HG02885 (cell line): ENCODE results near the gene LSM4.

Source experiments
- ATAC-seq: cut with Tn5 transposase; IDR thresholded peaks from one replicate; pipeline ENCODE4 v1.9.1; 2021; ENCODE audit warnings: mild to moderate bottlenecking; ENCODE audit not compliant: unreplicated experiment, poor library complexity

LSM4 gene

GRCh38 chr19:18261474-18261873, 61.4 kb downstream of the LSM4 start:
- no peak for ATAC-seq

GRCh38 chr19:18259893-18260292, 63.0 kb downstream of the LSM4 start:
- no peak for ATAC-seq

GRCh38 chr19:18257503-18258470, 65.1 kb downstream of the LSM4 start:
- ATAC-seq = no peak
